B cell (primary cell): ENCODE data around the gene BLOC1S6. TPM values are rescaled to one million over a fixed set of nuclear protein-coding genes. Genes with fewer than 3 reads are reported as not detected.

Experiments
- ATAC-seq: fragments of 200-7000 bp; cut with Tn5 transposase; one replicate; pipeline ENCODE4 v1.10.0; 2021; ENCODE audit warnings: low read depth, mild to moderate bottlenecking, moderate number of reproducible peaks, moderate library complexity
- CTCF ChIA-PET: fragments of 350-600 bp; sonication (Branson Sonifier 250); formaldehyde crosslinking; loops from one replicate; lab custom pipeline; 2021; ENCODE audit warnings: antibody characterized with exemption, inconsistent platforms; lab: Charles Lee
- POLR2A ChIA-PET: fragments of 350-600 bp; sonication (Branson Sonifier 250); formaldehyde crosslinking; loops from one replicate; lab custom pipeline; 2021; ENCODE audit warnings: antibody characterized with exemption; lab: Charles Lee
- DNase-seq: peaks from one replicate; pipeline ENCODE4 v3.0.0; 2013
- H2AFZ ChIP-seq: 2 replicates; pipeline ENCODE4 v1.6.1; 2012; ENCODE audit warnings: mild to moderate bottlenecking, low read depth, low read length; ENCODE audit not compliant: insufficient read depth, poor library complexity, severe bottlenecking
- H3K27ac ChIP-seq, 2 donors: 1 replicate in 1 of 2; 2 replicates in 1 of 2; pipeline ENCODE4 v1.5.1; 2012 to 2013; ENCODE audit warnings: low read length in 2 of 2, mild to moderate bottlenecking in 2 of 2, moderate library complexity in 1 of 2
- H3K27me3 ChIP-seq, 4 experiments: fragments of 200-600 bp in 1 of 4; sonication (generic) in 1 of 4; replicated peaks in 1 of 4; 1 replicate in 2 of 4; 2 replicates in 2 of 4; pipeline versions ENCODE4 v1.6.1 to v1.7.0; 2013 to 2016; ENCODE audit warnings: low read length in 3 of 4, mild to moderate bottlenecking in 2 of 4, mixed read lengths in 1 of 4, moderate library complexity in 1 of 4; ENCODE audit not compliant: insufficient read depth in 4 of 4, control insufficient read depth in 3 of 4; ENCODE audit errors: control extremely low read depth in 1 of 4
- H3K36me3 ChIP-seq, 2 experiments: replicated peaks in 1 of 2; 1 replicate in 1 of 2; 2 replicates in 1 of 2; pipeline versions ENCODE4 v1.6.1 to v1.7.1; 2013; ENCODE audit warnings: low read length in 1 of 2; ENCODE audit not compliant: insufficient read depth in 2 of 2, control insufficient read depth in 1 of 2; ENCODE audit errors: control extremely low read depth in 1 of 2, extremely low read depth in 1 of 2
- H3K4me1 ChIP-seq, 2 donors: fragments of 200-600 bp in 1 of 2; sonication (generic) in 1 of 2; 1 replicate in 1 of 2; 2 replicates in 1 of 2; pipeline versions ENCODE4 v1.5.1 to v1.6.1; 2013 to 2017; ENCODE audit warnings: low read length in 2 of 2; ENCODE audit not compliant: control insufficient read depth in 2 of 2, insufficient read depth in 2 of 2
- H3K4me2 ChIP-seq: replicated peaks from 2 replicates; pipeline ENCODE3; 2012; ENCODE audit warnings: mild to moderate bottlenecking, low read depth, low read length; ENCODE audit not compliant: poor library complexity, severe bottlenecking
- H3K4me3 ChIP-seq, 5 experiments: fragments of 200-600 bp in 1 of 5; sonication (generic) in 1 of 5; 1 replicate in 3 of 5; 2 replicates in 2 of 5; pipeline versions ENCODE4 v1.5.1 to v1.7.0; 2011 to 2016; ENCODE audit warnings: low read length in 4 of 5, mild to moderate bottlenecking in 4 of 5, low read depth in 2 of 5, control low read depth in 1 of 5, moderate library complexity in 1 of 5; ENCODE audit not compliant: insufficient read depth in 1 of 5; ENCODE audit errors: control extremely low read depth in 1 of 5, extremely low read depth in 1 of 5
- H3K79me2 ChIP-seq: fragments of 200-600 bp; sonication (generic); one replicate; pipeline ENCODE4 v1.6.0; 2016; ENCODE audit warnings: low read length; ENCODE audit not compliant: control insufficient read depth, insufficient read depth
- H3K9ac ChIP-seq: fragments of 200-600 bp; sonication (generic); 2 replicates; pipeline ENCODE4 v1.6.1; 2017; ENCODE audit warnings: mild to moderate bottlenecking, low read length, moderate library complexity
- H3K9me3 ChIP-seq, 3 donors: one replicate each; pipeline versions ENCODE4 v1.6.1 to v1.7.1; 2013; ENCODE audit warnings: low read length in 2 of 3; ENCODE audit not compliant: control insufficient read depth in 2 of 3, insufficient read depth in 1 of 3; ENCODE audit errors: control extremely low read depth in 1 of 3
- H4K20me1 ChIP-seq: 2 replicates; pipeline ENCODE4 v1.6.0; 2012; ENCODE audit warnings: mild to moderate bottlenecking, low read length; ENCODE audit not compliant: insufficient read depth, control insufficient read depth, poor library complexity, severe bottlenecking
- H3K27ac Mint-ChIP-seq: one replicate; pipeline ENCODE4 v1.8.0; 2021; ENCODE audit warnings: mixed read lengths
- H3K27me3 Mint-ChIP-seq: one replicate; pipeline ENCODE4 v1.8.0; 2021; ENCODE audit warnings: mixed read lengths
- H3K4me1 Mint-ChIP-seq: one replicate; pipeline ENCODE4 v1.8.0; 2021; ENCODE audit warnings: mixed read lengths
- H3K4me3 Mint-ChIP-seq: one replicate; pipeline ENCODE4 v1.8.0; 2021; ENCODE audit warnings: mixed read lengths
- H3K9me3 Mint-ChIP-seq: one replicate; pipeline ENCODE4 v1.8.0; 2022; ENCODE audit warnings: mixed read lengths; ENCODE audit not compliant: insufficient read depth
- CTCF ChIP-seq: fragments of 200-600 bp; IDR thresholded peaks from one replicate; pipeline ENCODE4 v1.8.0; 2022; ENCODE audit warnings: antibody characterized with exemption, mild to moderate bottlenecking
- EZH2 ChIP-seq: IDR thresholded peaks from 2 replicates; pipeline ENCODE4 v1.6.1; 2012; ENCODE audit warnings: borderline replicate concordance, low read depth, mild to moderate bottlenecking, moderate library complexity, low read length; ENCODE audit not compliant: insufficient read depth, poor library complexity, severe bottlenecking
- WGBS: methylation state at CpG from one replicate; pipeline ENCODE4 v1.1.5; 2013; ENCODE audit warnings: missing lambda C conversion rate; ENCODE audit not compliant: insufficient coverage; 5-methylcytosine and 5-hydroxymethylcytosine counted together
- intact Hi-C: fragments of 100-400 bp; cut with micrococcal nuclease; formaldehyde crosslinking; loops from one replicate; pipeline ENCODE4 v1.10.0; 2022
- polyA plus RNA-seq: library from polyadenylated mRNA; depleted of rRNA; stranded (reverse); fragments of >200 nt; gene quantifications from 2 replicates; pipeline ENCODE4 v1.2.3, GENCODE V29; 2012
- total RNA-seq, 2 donors: library from RNA; stranded (reverse); fragments of 120-200 nt in 1 of 2; gene quantifications; 1 replicate in 1 of 2; 2 replicates in 1 of 2; pipeline versions ENCODE4 v1.2.3 to v1.2.4, GENCODE V29; 2013 to 2022

BLOC1S6 gene
- total and polyA plus RNA-seq, 2 donors (not counting 1 experiment from before 2014, with no cell fraction given): 12.4 to 60.8 TPM

- H3K27me3 ChIP-seq: no peaks in the 10 kb centered on the region
- ATAC-seq: no peak
- ChIA-PET POLR2A (no interaction called here), CTCF (interaction anchor here (0.6 to 1.7 kb wide), 4 partner anchors 19 to 1668 kb away, joined by 3 to 5 read pairs (median 4); no protein-coding TSS in a partner anchor)
- H2AFZ ChIP-seq: no peak overlapping the region
- no peak overlapping the region for H3K9ac ChIP-seq
- Mint-ChIP-seq H3K4me3 (no peak overlapping the region), H3K9me3 (no peaks in the 10 kb centered on the region), H3K27me3 (no peaks in the 10 kb centered on the region), H3K4me1 (peaks cover 49% of the 10 kb centered on the region), H3K27ac (no peak overlapping the region)
- no peak overlapping the region for H3K27ac ChIP-seq
- WGBS: 67% methylated on average over 7 of the region's 7 CpGs
- H3K4me1 ChIP-seq: peaks cover 21 to 23% of the 10 kb centered on the region in 2 donors
- no peak overlapping the region for H3K4me3 ChIP-seq
- peaks cover 100% of the 10 kb centered on the region for H3K79me2 ChIP-seq
- TF ChIP-seq CTCF (no peak), EZH2 (no peak)
- H3K4me2 ChIP-seq: no peak overlapping the region
- intact Hi-C loops: no loop called here
- H3K9me3 ChIP-seq: no peaks in the 10 kb centered on the region
- H4K20me1 ChIP-seq: peaks cover 57% of the 10 kb centered on the region
- DNase-seq: no peak
- peaks cover 7 to 9% of the 10 kb centered on the region in 2 experiments for H3K36me3 ChIP-seq
These were observed 55.1 kb downstream of the BLOC1S6 start for GRCh38 chr15:45641999-45642932.

- H3K4me3 ChIP-seq: no peak overlapping the region
- H3K27me3 ChIP-seq: no peaks in the 10 kb centered on the region
- H4K20me1 ChIP-seq: peaks cover 79% of the 10 kb centered on the region
- CTCF ChIA-PET: interaction anchor here (1.5 to 1.7 kb wide), 2 partner anchors 9 to 187 kb away, joined by 4 to 5 read pairs; partner anchors contain the start of gene SQOR
- no peak overlapping the region for H3K9ac ChIP-seq
- no peak overlapping the region for H2AFZ ChIP-seq
- H3K4me2 ChIP-seq: no peak overlapping the region
- H3K9me3 Mint-ChIP-seq: no peaks in the 10 kb centered on the region
- peaks cover 4 to 9% of the 10 kb centered on the region in 2 experiments for H3K36me3 ChIP-seq
- H3K4me3 Mint-ChIP-seq: no peak overlapping the region
- intact Hi-C loops: no loop called here
- H3K27ac Mint-ChIP-seq: no peak overlapping the region
- POLR2A ChIA-PET: no interaction called here
- H3K79me2 ChIP-seq: peaks cover 99% of the 10 kb centered on the region
- DNase-seq (no peak), ATAC-seq (no peak)
- no CpG with 5 or more reads among the region's 2 CpGs for WGBS
- H3K4me1 Mint-ChIP-seq: peaks cover 41% of the 10 kb centered on the region
- H3K27me3 Mint-ChIP-seq: no peaks in the 10 kb centered on the region
- H3K4me1 ChIP-seq: peaks cover 9 to 10% of the 10 kb centered on the region in 2 donors
- TF ChIP-seq CTCF: no peak
- TF ChIP-seq EZH2: no peak
- H3K9me3 ChIP-seq: no peaks in the 10 kb centered on the region
- H3K27ac ChIP-seq: no peak overlapping the region
These were observed 57.3 kb downstream of the BLOC1S6 start for GRCh38 chr15:45644437-45644836.
